ENCODE measurements around the gene LYZL6.
A peak's percentile ranks its signal among the peaks of the same experiment; 100 is the strongest.
"Not testable (repeated sequence)": the region's sequence is repeated elsewhere in the genome, so short reads cannot be mapped to it uniquely, and the experiment has no call there.

Gene LYZL6

DNA sequence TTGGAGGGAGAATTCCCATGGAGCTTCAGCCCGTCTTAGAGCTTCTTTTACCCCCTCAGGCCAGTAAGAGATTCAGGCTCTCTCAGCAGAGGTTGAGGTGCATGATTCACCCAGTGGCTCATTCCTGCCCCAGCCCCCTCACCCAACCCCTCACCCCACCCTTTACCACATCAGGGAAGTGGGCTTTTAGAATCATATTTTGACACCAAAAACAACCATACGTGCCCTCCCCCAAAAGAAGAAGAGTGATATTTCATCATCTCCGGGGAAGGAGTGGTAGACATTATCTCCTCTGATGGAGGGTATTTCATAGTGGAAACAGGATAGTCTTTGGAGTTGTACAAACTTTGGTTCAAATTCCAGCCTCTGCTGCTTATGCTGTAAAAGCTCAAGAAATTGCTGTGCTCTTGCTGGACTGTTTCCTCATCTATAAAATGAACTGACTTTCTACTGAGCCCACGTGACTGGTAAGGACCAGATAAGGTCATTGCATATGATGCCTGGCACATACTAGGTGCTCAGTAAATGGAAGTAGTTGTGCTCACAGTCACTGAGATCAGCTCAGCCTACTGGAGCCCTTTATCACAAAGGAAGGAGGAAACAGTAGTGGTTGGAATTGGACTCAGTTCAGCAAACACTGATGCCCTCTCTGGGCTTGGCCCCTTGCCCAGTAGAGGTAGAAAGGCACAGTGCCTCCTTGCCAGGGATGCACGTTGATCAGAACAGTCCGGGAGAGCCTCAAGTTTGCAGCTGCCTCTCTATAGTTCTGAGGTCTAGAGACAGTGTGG is 45.0 kb downstream of the LYZL6 start:
- TF ChIP-seq, protein P1, sequence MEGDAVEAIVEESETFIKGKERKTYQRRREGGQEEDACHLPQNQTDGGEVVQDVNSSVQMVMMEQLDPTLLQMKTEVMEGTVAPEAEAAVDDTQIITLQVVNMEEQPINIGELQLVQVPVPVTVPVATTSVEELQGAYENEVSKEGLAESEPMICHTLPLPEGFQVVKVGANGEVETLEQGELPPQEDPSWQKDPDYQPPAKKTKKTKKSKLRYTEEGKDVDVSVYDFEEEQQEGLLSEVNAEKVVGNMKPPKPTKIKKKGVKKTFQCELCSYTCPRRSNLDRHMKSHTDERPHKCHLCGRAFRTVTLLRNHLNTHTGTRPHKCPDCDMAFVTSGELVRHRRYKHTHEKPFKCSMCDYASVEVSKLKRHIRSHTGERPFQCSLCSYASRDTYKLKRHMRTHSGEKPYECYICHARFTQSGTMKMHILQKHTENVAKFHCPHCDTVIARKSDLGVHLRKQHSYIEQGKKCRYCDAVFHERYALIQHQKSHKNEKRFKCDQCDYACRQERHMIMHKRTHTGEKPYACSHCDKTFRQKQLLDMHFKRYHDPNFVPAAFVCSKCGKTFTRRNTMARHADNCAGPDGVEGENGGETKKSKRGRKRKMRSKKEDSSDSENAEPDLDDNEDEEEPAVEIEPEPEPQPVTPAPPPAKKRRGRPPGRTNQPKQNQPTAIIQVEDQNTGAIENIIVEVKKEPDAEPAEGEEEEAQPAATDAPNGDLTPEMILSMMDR (IDR thresholded peaks at IDR 0.05; ENCODE audit: extremely low read depth, missing control alignments), result no peak
- no peak for DNase-seq (ENCODE audit: low spot score)

DNA sequence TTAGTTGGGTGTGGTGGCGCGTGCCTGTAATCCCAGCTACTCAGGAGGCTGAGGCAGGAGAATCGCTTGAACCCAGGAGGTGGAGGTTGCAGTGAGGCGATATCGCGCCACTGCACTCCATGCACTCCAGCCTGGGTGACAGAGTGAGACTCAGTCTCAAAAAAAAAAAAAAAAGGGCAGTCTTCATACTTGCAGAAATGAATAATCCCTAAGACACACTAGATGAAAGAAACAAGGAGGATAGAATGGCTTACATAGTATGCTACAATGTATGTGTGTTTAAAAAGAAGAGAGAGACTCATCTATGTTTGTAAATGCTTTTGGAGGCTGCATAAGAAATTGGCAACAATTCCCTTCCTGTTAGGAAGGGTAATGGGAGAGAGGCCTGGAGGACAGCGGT is 45.7 kb downstream of the LYZL6 start:
- not testable (repeated sequence) for DNase-seq (ENCODE audit: low spot score)

DNA sequence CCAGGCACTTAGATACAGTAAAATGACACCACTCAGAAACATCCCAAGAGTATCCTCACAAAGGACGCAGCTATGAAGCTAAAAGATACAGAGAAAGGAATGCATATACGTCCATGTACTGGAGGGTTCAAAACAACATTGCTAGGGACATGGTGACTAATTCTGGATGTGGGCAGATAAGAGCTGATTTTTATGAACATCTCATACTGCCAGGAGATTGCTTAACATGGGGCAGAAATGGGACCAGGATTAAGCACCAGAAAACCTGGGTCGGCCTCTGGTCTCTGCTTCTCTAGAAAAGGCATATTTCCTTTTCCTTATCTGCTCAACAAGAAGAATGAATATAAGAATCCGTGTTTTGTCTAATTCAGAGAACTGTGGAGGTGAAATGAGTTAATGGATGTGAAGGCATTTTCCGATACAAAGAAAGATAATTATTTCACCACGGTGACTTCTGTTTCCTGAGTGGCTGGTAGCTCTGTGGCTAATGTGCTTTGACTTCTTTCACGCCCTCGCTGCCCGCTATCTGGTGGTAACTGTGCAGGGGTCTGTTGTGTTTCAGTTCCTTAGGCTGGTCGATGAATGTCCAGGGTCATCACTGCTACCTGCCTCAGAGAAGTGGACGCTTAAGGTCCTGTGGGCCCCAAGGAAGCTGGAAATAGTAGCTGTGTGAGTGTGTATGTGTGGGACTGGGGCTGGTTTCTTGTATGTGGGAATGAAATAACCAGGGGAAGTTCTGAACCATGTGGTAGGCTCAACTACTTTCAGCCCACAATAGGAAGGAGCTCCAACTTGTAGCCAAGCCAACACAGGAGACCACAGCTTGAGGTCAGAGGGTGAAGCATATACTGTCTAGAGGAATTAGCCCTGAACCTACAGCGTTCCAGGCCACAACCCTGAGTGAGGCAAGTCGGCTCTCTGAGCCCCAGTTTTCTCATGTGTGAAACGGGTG is 47.6 kb downstream of the LYZL6 start:
- TF ChIP-seq, protein P1 (IDR thresholded peaks at IDR 0.05; ENCODE audit: extremely low read depth, missing control alignments), result no peak
- DNase-seq (ENCODE audit: low spot score), result peak; percentile 38

DNA sequence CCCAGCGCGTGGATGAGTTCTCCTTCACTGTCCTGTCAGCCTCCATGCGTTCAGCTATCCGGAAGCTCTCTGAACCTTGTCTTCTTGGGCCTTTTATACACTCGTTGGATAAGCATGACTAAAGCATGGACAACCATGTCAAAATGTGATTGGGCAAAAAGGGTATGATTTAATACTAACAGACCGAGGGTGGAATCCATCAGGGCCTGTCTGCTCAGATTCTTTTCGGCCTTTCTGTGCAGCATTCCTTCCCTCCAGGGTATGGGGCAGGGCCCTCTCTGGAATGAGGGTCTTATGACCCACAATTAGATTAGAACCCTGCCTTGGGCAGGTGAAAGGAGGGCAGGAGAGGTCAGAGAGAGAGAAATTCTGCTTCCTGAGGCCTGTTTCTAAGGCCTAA is 49.3 kb downstream of the LYZL6 start:
- DNase-seq (ENCODE audit: low spot score), result no peak
- TF ChIP-seq, protein P1 (IDR thresholded peaks at IDR 0.05; ENCODE audit: extremely low read depth, missing control alignments), result no peak

DNA sequence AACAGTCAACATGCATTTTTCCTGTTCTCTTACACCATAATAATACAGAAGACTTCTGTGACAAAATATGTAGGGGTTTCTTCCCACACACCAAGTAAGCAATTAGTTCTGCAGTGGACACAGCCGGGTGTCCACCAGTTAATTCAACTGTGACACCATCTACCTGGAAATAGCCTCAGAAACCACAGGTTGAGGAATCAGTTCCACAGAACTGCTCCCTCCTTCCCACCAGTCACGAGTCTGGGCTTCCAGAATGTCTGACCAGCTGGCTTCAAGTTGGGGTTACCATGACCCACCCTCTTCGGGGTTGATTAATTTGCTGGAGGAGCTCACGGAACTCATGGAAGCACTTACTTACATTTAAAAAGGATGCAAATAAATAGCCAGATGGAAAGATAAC is 49.8 kb downstream of the LYZL6 start:
- TF ChIP-seq, protein P1 (IDR thresholded peaks at IDR 0.05; ENCODE audit: extremely low read depth, missing control alignments), result no peak
- no peak for DNase-seq (ENCODE audit: low spot score)

DNA sequence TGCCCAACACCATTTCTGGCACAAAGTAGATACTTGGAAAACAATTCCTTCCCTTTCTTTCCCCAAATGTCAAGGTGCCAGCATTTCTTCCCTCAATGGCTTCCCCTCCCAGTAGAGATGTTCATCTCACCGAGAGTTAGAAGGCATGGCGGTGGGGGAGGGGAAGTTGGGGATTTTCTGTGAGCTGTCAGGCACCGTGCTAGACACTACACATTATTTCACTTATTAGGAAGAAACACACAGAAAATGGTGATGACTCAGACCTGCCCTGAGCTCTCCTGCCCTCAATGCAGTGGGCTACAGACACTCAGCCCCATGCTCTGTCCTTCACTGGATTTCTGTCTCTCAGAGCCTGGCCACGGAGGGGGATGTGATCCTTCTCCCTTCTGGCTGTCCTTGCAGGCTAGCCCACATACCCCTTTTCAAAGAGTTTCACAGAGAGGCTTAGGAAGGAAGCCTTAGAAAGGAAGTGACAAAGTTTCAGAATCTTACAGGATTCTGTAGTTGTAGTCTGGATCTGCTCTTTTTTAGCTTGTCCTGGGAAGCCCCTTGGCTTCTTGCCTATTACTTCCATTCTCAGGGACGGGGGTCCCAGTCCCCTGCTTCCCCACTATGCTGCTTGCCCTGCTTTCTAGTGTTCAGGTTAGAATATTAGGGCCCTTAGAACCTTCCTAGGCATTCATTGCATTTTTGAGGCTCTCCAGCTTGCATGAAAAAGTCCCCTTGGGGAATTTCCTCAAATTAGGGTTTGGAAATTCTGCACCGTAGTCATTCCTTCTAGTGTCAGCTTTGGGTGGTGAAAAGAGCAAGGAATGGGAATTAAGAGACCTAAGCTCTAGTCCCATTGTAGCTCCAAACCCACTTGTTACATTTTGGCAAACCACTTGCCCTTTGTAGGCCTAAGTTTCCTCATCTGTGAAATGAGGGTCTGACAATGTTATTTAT is 51.1 kb downstream of the LYZL6 start:
- peak; percentile 50 for DNase-seq (ENCODE audit: low spot score)
- TF ChIP-seq, protein P1 (IDR thresholded peaks at IDR 0.05; ENCODE audit: extremely low read depth, missing control alignments), result no peak

DNA sequence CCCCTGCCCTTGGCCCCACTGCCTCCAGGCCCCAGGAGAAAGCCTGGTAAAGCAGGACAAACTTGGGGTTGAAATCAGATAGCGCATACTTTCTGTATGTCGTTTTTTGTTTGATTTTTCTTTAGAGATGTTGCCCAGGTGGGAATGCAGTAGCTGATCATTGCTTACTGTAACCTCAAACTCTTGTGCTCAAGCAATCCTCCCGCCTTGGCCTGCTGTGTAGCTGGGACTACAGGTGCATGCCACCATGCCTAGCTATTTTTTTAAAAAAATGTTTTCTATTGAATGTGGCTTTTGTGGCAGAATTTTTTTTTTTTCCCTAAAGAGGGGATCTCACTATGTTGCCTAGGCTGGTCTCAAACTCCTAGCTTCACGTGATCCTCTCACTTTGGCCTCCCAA is 52.2 kb downstream of the LYZL6 start:
- DNase-seq (ENCODE audit: low spot score), result no peak

More for the DNA sequence above, 52.2 kb downstream of the LYZL6 start:
- TF ChIP-seq, protein P1 (IDR thresholded peaks at IDR 0.05; ENCODE audit: extremely low read depth, missing control alignments), result no peak

Data from GM20000 (cell line).